Fibroblast of pulmonary artery (primary cell): Measurements from ENCODE around the gene KSR1.

Experiments
- DNase-seq: peaks from one replicate; pipeline ENCODE4 v3.0.0-alpha.2; 2010; ENCODE audit warnings: low read depth
- H3K4me3 ChIP-seq: replicated peaks from 2 replicates; pipeline ENCODE4 v1.5.1; 2011; ENCODE audit warnings: low read depth, mild to moderate bottlenecking, control low read depth, low read length, moderate library complexity
- CTCF ChIP-seq: IDR thresholded peaks from 2 replicates; pipeline ENCODE4 v1.5.1; 2011; ENCODE audit warnings: mild to moderate bottlenecking, control low read depth, low read length, inconsistent platforms; ENCODE audit errors: missing control alignments

Gene KSR1

GRCh38 chr17:27566671-27567562 is 110.7 kb downstream of the KSR1 start:
- peak; percentile 59 for DNase-seq
- TF ChIP-seq CTCF = no peak
- no peak overlapping the region for H3K4me3 ChIP-seq

- DNase-seq = no peak
- H3K4me3 ChIP-seq = no peak overlapping the region
- no peak for TF ChIP-seq CTCF
These were observed 111.3 kb downstream of the KSR1 start for GRCh38 chr17:27567563-27567859.

GRCh38 chr17:27568216-27568615 is 112.0 kb downstream of the KSR1 start:
- no peak overlapping the region for H3K4me3 ChIP-seq
- no peak for DNase-seq
- TF ChIP-seq CTCF = no peak

GRCh38 chr17:27568811-27569210 is 112.6 kb downstream of the KSR1 start:
- H3K4me3 ChIP-seq = no peak overlapping the region
- TF ChIP-seq CTCF = no peak
- DNase-seq = no peak

GRCh38 chr17:27569257-27569722 is 113.0 kb downstream of the KSR1 start:
- no peak for DNase-seq
- H3K4me3 ChIP-seq = no peak overlapping the region
- TF ChIP-seq CTCF = peak; percentile 71

- no peak overlapping the region for H3K4me3 ChIP-seq
These were observed 113.8 kb downstream of the KSR1 start for GRCh38 chr17:27569884-27570577.

More at GRCh38 chr17:27569884-27570577, 113.8 kb downstream of the KSR1 start:
- no peak for DNase-seq
- TF ChIP-seq CTCF = no peak
